Measurements from ENCODE around the gene DNAAF1. TPM values are rescaled to one million over a fixed set of nuclear protein-coding genes. Genes with fewer than 3 reads are reported as not detected.

Gene DNAAF1
- total RNA-seq, 6 experiments from 2014 or later, result 0.37 to 5.6 (median 2.1) TPM; not detected in 2

DNA sequence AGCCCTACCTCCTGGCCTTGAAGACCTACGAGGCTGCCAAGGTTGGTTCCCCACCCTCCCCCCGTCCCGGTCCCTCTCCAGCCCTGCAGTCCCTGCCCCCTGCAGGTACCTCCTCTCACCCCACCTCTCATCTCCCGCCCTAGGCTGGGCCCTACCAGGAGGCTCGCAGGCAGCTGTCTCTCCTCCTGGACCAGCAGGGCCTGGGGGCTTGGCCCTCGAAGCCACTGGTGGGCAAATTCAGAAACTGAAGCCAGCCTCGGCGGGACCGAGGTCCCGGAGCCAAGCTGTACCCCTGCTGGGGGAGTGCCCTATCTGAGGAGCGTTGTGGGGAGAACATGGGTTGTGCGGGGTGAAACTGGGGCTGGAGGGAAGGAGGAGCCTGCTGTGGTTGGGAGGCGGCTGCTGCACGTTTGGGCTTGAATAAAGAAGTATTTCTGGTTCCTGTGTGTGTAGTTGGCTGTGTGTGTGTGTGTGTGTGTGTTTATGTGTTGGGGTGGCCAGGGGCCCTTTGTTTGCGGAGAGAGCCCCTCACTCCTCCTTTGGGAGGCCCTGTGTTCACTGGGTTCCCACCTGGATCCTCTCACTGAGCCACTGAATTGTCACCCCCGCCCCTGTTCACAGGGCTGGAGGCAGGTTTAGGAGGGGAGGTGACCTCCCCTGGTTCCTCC, 51.8 kb downstream of the DNAAF1 start:
- TF ChIP-seq, protein P1, sequence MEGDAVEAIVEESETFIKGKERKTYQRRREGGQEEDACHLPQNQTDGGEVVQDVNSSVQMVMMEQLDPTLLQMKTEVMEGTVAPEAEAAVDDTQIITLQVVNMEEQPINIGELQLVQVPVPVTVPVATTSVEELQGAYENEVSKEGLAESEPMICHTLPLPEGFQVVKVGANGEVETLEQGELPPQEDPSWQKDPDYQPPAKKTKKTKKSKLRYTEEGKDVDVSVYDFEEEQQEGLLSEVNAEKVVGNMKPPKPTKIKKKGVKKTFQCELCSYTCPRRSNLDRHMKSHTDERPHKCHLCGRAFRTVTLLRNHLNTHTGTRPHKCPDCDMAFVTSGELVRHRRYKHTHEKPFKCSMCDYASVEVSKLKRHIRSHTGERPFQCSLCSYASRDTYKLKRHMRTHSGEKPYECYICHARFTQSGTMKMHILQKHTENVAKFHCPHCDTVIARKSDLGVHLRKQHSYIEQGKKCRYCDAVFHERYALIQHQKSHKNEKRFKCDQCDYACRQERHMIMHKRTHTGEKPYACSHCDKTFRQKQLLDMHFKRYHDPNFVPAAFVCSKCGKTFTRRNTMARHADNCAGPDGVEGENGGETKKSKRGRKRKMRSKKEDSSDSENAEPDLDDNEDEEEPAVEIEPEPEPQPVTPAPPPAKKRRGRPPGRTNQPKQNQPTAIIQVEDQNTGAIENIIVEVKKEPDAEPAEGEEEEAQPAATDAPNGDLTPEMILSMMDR (IDR thresholded peaks at IDR 0.05), result no peak
- TF ChIP-seq POLR2A (IDR thresholded peaks at IDR 0.05), result no peak
- 65% methylated on average over 10 of the region's 16 CpGs for WGBS (ENCODE audit: insufficient coverage, low coverage, low lambda C conversion rate, missing lambda C conversion rate)
- intact Hi-C loops (cut with DNase I), result no loop called here
- H3K27me3 ChIP-seq, result no peaks in the 10 kb centered on the region
- ATAC-seq (no peak), DNase-seq (no peak)
- H3K36me3 ChIP-seq, result no peaks in the 10 kb centered on the region
- no peaks in the 10 kb centered on the region for H3K9me3 ChIP-seq
- H3K27ac ChIP-seq, result no peak overlapping the region
- H3K4me1 ChIP-seq, result no peaks in the 10 kb centered on the region
- no peak overlapping the region for H3K4me3 ChIP-seq

DNA sequence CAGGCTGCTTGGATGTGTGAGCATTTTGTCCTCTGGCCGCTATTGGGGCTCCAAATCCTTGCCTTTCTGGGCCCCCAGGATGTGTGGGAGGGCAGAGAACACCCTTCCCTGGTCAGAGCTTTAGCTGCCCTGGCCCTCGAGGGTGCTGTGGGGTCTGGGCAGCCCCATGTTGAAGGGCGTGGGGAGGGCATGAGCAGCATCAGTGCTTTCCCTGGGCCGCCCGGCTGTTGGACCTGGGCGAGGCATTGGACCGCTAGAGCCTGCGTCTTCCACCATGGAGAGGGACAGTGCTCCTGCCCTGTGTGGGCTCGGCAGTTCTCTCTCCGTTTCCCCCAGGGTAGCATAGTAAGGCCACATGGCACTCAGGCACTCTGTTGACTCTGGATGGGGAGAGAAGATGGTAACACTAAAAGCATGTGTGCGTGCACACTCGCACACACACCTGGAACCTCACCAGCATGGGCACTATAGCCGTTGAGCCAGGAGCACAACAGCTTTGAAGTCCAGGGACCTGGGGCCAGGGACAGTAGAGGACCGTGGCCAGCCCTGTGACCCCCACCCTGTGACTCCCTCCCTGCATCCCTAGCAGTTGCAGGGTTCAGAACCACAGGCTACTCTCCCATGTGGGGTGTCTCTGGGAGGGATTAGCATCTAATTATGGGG, 52.5 kb downstream of the DNAAF1 start:
- no peaks in the 10 kb centered on the region for H3K36me3 ChIP-seq
- no peaks in the 10 kb centered on the region for H3K9me3 ChIP-seq
- ATAC-seq (no peak), DNase-seq (no peak)
- H3K4me3 ChIP-seq, result no peak overlapping the region
- H3K27me3 ChIP-seq, result no peaks in the 10 kb centered on the region
- intact Hi-C loops (cut with DNase I), result no loop called here
- H3K27ac ChIP-seq, result no peak overlapping the region
- WGBS (ENCODE audit: insufficient coverage, low coverage, low lambda C conversion rate, missing lambda C conversion rate), result 57% methylated on average over 1 of the region's 14 CpGs
- TF ChIP-seq, protein P1 (IDR thresholded peaks at IDR 0.05), result no peak
- TF ChIP-seq POLR2A (IDR thresholded peaks at IDR 0.05), result no peak
- no peaks in the 10 kb centered on the region for H3K4me1 ChIP-seq

DNA sequence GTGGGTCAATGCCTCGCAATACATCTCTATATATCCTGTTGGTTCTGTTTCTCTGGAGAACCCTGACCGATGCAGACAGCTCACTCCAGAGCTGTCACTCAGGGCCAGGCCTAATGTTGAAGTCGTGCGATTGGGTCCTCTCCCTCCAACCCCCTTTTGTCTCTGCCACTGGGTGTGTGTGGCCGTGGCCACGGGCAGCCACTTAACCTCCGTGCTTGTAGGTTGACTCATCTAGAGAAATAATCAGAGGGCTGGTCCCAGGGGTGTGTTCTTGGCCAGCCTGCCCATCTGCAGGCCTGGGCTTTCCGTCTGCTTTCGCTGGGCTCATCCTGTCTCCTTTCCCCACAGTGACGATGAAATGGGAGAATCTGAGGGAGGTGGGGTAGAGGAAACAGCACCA, 53.3 kb downstream of the DNAAF1 start:
- Histone ChIP-seq H3K36me3 (no peaks in the 10 kb centered on the region), H3K9me3 (no peaks in the 10 kb centered on the region), H3K27ac (no peak overlapping the region), H3K4me3 (no peak overlapping the region), H3K27me3 (no peaks in the 10 kb centered on the region), H3K4me1 (no peaks in the 10 kb centered on the region)
- DNase-seq (no peak), ATAC-seq (no peak)
- intact Hi-C loops (cut with DNase I), result no loop called here
- TF ChIP-seq POLR2A (IDR thresholded peaks at IDR 0.05), result no peak
- TF ChIP-seq, protein P1 (IDR thresholded peaks at IDR 0.05), result no peak
- WGBS (ENCODE audit: insufficient coverage, low coverage, low lambda C conversion rate, missing lambda C conversion rate), result 83% methylated on average over 6 of the region's 10 CpGs

DNA sequence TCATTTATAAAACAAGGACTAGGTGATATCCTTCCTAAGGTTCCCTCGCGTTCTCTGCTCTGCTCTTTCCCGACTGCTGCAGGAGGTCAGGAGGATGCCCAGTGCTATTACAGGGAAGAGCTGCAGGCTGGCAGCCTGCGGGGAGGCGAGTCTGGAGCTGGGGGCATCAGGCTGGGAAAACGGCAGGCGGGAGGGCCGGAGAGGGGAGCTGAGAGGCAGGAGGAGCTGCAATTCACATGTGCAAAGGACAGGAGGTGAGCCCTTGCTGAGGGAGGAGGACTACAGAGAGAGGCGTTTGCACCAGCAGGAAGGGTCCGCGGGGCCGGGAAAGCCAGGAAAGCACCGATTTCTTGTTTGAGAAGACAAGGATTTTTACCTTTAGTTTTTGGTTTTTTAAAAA, 54.0 kb downstream of the DNAAF1 start:
- no peak for DNase-seq
- H3K27me3 ChIP-seq, result no peaks in the 10 kb centered on the region
- no peak overlapping the region for H3K27ac ChIP-seq
- no peak for ATAC-seq
- 40% methylated on average over 8 of the region's 13 CpGs for WGBS (ENCODE audit: insufficient coverage, low coverage, low lambda C conversion rate, missing lambda C conversion rate)
- intact Hi-C loops (cut with DNase I), result no loop called here
- TF ChIP-seq, protein P1 (IDR thresholded peaks at IDR 0.05), result no peak
- no peak for TF ChIP-seq POLR2A (IDR thresholded peaks at IDR 0.05)
- H3K36me3 ChIP-seq, result no peaks in the 10 kb centered on the region
- H3K9me3 ChIP-seq, result no peaks in the 10 kb centered on the region
- H3K4me1 ChIP-seq, result no peaks in the 10 kb centered on the region
- H3K4me3 ChIP-seq, result no peak overlapping the region
